Adipocyte (in vitro differentiated cells): Measurements from ENCODE around the gene RASD2.
A peak's percentile ranks its signal among the peaks of the same experiment; 100 is the strongest.

Experiments
- DNase-seq: peaks from one replicate; pipeline ENCODE4 v3.0.0-alpha.2; 2015; ENCODE audit warnings: low read depth
- H3K27me3 ChIP-seq: replicated peaks from 2 replicates; pipeline ENCODE4 v1.7.0; 2013; ENCODE audit warnings: mild to moderate bottlenecking, low read length, moderate library complexity; ENCODE audit not compliant: control insufficient read depth, insufficient read depth
- H3K36me3 ChIP-seq: 2 replicates; pipeline ENCODE4 v1.7.0; 2013; ENCODE audit warnings: low read length, mild to moderate bottlenecking, moderate library complexity; ENCODE audit not compliant: control insufficient read depth, insufficient read depth, severe bottlenecking
- H3K4me1 ChIP-seq: 2 replicates; pipeline ENCODE4 v1.7.0; 2013; ENCODE audit warnings: mild to moderate bottlenecking, low read length, moderate library complexity; ENCODE audit not compliant: control insufficient read depth, insufficient read depth
- H3K4me3 ChIP-seq: 2 replicates; pipeline ENCODE4 v1.7.0; 2013; ENCODE audit warnings: mild to moderate bottlenecking, low read length, moderate library complexity
- H3K9ac ChIP-seq: 2 replicates; pipeline ENCODE4 v1.7.0; 2013; ENCODE audit warnings: mild to moderate bottlenecking, low read length, moderate library complexity
- H3K9me3 ChIP-seq: 2 replicates; pipeline ENCODE4 v1.7.0; 2013; ENCODE audit warnings: mild to moderate bottlenecking, low read length, moderate library complexity; ENCODE audit not compliant: control insufficient read depth

The RASD2 gene

GRCh38 chr22:35553341-35553740, 12.7 kb downstream of the RASD2 start:
- Histone ChIP-seq H3K27me3 (peaks cover 36% of the 10 kb centered on the region), H3K9me3 (no peaks in the 10 kb centered on the region), H3K9ac (no peak overlapping the region), H3K36me3 (no peaks in the 10 kb centered on the region), H3K4me3 (no peak overlapping the region), H3K4me1 (no peaks in the 10 kb centered on the region)
- no peak for DNase-seq

DNA sequence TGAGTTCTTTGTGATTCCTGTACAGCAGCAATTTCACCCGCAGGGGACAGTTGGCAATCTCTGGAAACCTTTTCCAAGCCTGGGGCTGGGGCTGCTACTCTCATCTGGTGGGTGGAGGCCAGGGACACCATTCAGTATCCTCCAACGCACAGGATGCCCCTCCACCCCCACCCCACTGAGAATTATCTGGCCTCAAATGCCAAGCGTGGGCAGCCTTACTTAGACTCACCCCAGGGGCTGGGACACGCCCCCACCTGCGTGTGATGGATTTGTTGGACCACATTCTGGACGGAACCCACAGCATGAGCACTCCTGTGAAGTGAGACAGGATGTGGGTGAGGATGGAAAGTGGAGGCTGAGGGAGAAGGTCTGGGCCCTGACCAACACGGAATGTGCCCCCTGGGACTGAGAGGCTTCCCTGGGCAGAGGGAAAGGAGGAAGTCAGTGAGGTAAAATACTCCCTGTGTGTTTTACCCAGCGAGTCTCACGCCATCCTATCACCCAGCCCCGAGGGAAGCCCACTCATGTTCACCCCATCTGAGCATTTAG, 13.7 kb downstream of the RASD2 start:
- no peak overlapping the region for H3K4me3 ChIP-seq
- no peaks in the 10 kb centered on the region for H3K4me1 ChIP-seq
- peaks cover 5% of the 10 kb centered on the region for H3K9me3 ChIP-seq
- no peaks in the 10 kb centered on the region for H3K36me3 ChIP-seq
- DNase-seq, result no peak
- no peak overlapping the region for H3K9ac ChIP-seq
- H3K27me3 ChIP-seq, result peaks cover 35% of the 10 kb centered on the region

GRCh38 chr22:35555483-35555890, 14.9 kb downstream of the RASD2 start:
- peak; percentile 31 for DNase-seq
- Histone ChIP-seq H3K9ac (no peak overlapping the region), H3K27me3 (peaks cover 35% of the 10 kb centered on the region), H3K36me3 (no peaks in the 10 kb centered on the region), H3K4me1 (no peaks in the 10 kb centered on the region), H3K9me3 (peaks cover 5% of the 10 kb centered on the region), H3K4me3 (no peak overlapping the region)

GRCh38 chr22:35555946-35556547, 15.4 kb downstream of the RASD2 start:
- Histone ChIP-seq H3K36me3 (no peaks in the 10 kb centered on the region), H3K4me3 (no peak overlapping the region), H3K9me3 (peaks cover 5% of the 10 kb centered on the region), H3K4me1 (no peaks in the 10 kb centered on the region), H3K27me3 (peaks cover 32% of the 10 kb centered on the region), H3K9ac (no peak overlapping the region)
- DNase-seq, result no peak

GRCh38 chr22:35556666-35557065, 16.0 kb downstream of the RASD2 start:
- no peak for DNase-seq
- peaks cover 5% of the 10 kb centered on the region for H3K9me3 ChIP-seq
- no peak overlapping the region for H3K9ac ChIP-seq
- no peak overlapping the region for H3K4me3 ChIP-seq
- peaks cover 32% of the 10 kb centered on the region for H3K27me3 ChIP-seq
- H3K36me3 ChIP-seq, result no peaks in the 10 kb centered on the region
- no peaks in the 10 kb centered on the region for H3K4me1 ChIP-seq

DNA sequence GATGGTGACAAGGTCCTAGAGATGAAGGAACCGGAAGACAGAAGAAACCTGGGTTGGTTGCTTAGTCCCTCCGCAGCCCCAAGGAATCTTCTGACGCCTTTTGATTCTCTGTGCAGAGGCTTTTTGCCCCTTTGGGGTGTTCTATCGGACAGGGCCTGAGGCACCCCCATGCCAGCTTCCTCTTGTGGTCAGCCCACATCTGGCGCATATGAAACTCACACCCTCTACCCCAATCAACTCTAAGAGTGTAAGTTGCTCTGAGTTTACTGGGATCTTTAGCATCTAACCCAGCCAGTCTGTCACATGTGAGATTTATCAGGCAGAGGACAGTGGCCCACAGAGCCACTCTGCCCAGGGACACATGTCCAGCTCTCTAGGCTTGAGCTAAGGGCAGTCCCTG, 17.4 kb downstream of the RASD2 start:
- H3K4me1 ChIP-seq, result no peaks in the 10 kb centered on the region
- H3K27me3 ChIP-seq, result peaks cover 32% of the 10 kb centered on the region
- no peak overlapping the region for H3K9ac ChIP-seq
- H3K4me3 ChIP-seq, result no peak overlapping the region
- no peaks in the 10 kb centered on the region for H3K36me3 ChIP-seq
- no peak for DNase-seq
- peaks cover 5% of the 10 kb centered on the region for H3K9me3 ChIP-seq

GRCh38 chr22:35558719-35559118, 18.1 kb downstream of the RASD2 start:
- H3K4me3 ChIP-seq, result no peak overlapping the region
- H3K4me1 ChIP-seq, result no peaks in the 10 kb centered on the region
- H3K9ac ChIP-seq, result no peak overlapping the region
- DNase-seq, result no peak
- peaks cover 5% of the 10 kb centered on the region for H3K9me3 ChIP-seq
- H3K36me3 ChIP-seq, result no peaks in the 10 kb centered on the region
- H3K27me3 ChIP-seq, result peaks cover 30% of the 10 kb centered on the region

GRCh38 chr22:35559354-35560005, 18.8 kb downstream of the RASD2 start:
- H3K36me3 ChIP-seq, result no peaks in the 10 kb centered on the region
- no peak overlapping the region for H3K9ac ChIP-seq
- H3K4me3 ChIP-seq, result no peak overlapping the region
- peaks cover 5% of the 10 kb centered on the region for H3K9me3 ChIP-seq
- no peaks in the 10 kb centered on the region for H3K4me1 ChIP-seq
- H3K27me3 ChIP-seq, result peaks cover 24% of the 10 kb centered on the region
- no peak for DNase-seq

DNA sequence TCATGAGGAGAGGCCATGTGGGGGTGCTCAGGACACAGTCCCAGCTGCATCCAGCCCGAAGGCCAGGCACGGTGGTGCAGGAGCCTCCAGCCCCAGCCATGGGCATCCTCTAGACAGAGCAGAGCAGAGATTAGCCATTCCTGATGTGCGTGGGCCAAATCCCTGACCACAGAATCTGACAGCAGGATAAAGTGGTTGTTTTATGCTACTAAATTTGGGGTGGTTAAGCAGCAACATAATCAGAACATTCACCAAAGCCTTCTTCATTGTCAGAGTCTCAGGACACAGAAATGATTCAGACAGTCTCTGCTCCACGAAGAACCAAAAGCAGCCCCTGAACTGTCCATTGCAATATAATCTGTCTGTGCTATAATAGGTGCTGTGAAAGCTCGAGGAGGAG, 19.7 kb downstream of the RASD2 start:
- Histone ChIP-seq H3K4me1 (peaks cover 2% of the 10 kb centered on the region), H3K27me3 (peaks cover 18% of the 10 kb centered on the region), H3K9ac (no peak overlapping the region), H3K4me3 (no peak overlapping the region), H3K36me3 (no peaks in the 10 kb centered on the region), H3K9me3 (peaks cover 5% of the 10 kb centered on the region)
- no peak for DNase-seq

- Histone ChIP-seq H3K36me3 (no peaks in the 10 kb centered on the region), H3K9ac (no peak overlapping the region), H3K27me3 (peaks cover 13% of the 10 kb centered on the region), H3K9me3 (peaks cover 5% of the 10 kb centered on the region), H3K4me3 (no peak overlapping the region), H3K4me1 (peaks cover 7% of the 10 kb centered on the region)
- no peak for DNase-seq
Observed at GRCh38 chr22:35560824-35561223, 20.2 kb downstream of the RASD2 start.

DNA sequence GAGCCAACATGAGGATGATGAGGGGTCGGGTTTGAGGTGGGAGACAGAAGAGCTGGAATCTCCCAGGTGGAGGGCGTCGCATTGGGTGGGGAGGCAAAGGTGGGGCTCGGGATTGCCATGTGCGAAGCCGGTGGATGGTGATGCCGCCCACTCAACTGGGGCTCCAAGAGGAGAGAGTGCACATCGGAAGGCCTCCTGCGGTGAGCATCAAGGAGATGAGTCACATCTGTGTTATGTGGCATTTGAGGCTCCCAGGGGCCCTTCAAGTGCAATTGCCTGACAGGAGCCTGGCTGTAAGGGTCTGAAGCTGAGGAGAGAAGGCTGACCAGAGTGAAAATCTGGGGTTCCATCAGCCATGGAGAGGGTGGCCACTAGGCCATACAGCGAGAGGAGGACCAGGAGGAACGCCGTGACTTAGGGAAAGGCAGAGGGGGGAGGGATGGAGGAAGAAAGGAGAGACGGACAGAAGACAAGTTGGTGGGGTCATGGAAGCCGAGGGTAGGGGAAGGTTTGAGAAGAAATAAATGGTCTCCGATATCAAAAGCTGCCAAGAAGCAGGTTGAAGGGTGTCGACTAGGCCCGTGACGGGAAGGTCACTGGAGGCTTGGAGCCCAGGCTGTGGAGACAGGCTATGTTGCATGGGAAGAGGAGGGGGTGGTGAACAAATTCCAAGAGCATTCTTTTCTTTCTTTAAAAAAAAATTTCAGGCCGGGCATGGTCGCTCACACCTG, 21.3 kb downstream of the RASD2 start:
- no peak overlapping the region for H3K9ac ChIP-seq
- H3K36me3 ChIP-seq, result no peaks in the 10 kb centered on the region
- DNase-seq, result peak; percentile 35
- H3K4me3 ChIP-seq, result no peak overlapping the region
- H3K4me1 ChIP-seq, result peaks cover 8% of the 10 kb centered on the region
- peaks cover 3% of the 10 kb centered on the region for H3K27me3 ChIP-seq
- H3K9me3 ChIP-seq, result peaks cover 5% of the 10 kb centered on the region
